ENCODE results near the gene RET.

Gene RET

DNA sequence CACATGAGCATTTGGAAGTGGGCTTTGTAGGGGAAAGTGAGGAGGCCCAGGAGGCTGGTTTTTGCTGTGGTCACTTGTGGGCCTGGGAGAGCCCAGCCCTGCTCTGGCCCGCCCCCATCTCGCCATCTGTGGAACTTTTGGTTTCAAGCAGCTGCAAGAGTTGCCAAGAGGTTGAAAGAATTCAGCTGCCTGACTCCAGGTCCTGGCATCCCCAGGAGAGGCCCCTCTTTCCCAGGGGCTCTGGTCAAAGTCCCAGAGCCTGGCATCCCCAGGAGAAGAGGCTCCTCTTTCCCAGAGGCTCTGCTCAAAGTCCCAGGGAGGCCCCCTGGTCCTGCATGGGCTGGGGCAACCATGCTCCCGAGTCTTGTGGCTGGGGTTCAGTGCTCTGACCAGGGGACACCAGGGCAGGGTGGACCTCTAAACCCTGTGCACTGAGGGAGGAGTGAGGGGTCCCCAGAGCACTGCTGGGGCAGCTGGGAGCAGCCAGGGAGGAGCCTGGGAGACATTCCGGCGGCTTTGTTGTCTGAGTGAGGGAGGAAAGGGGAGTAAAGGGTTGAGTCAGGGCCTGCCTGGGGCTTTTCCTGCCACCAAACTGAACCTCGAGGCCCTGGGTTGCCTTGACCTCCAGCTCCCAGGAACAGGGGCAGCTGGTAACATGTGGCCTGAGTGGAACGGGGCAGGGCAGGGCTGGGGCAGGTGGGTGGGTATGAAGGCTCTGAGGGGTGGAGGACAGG is 33.6 kb downstream of the RET start:
- no peak for DNase-seq

DNA sequence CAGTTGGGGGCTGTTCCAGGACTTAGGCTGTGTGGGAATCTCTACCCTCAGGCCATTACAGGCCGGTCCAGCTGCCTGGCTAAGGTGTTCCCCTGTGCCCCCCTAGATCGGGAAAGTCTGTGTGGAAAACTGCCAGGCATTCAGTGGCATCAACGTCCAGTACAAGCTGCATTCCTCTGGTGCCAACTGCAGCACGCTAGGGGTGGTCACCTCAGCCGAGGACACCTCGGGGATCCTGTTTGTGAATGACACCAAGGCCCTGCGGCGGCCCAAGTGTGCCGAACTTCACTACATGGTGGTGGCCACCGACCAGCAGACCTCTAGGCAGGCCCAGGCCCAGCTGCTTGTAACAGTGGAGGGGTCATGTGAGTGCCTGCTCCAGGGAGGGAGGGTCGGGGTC is 34.2 kb downstream of the RET start:
- no peak for DNase-seq

DNA sequence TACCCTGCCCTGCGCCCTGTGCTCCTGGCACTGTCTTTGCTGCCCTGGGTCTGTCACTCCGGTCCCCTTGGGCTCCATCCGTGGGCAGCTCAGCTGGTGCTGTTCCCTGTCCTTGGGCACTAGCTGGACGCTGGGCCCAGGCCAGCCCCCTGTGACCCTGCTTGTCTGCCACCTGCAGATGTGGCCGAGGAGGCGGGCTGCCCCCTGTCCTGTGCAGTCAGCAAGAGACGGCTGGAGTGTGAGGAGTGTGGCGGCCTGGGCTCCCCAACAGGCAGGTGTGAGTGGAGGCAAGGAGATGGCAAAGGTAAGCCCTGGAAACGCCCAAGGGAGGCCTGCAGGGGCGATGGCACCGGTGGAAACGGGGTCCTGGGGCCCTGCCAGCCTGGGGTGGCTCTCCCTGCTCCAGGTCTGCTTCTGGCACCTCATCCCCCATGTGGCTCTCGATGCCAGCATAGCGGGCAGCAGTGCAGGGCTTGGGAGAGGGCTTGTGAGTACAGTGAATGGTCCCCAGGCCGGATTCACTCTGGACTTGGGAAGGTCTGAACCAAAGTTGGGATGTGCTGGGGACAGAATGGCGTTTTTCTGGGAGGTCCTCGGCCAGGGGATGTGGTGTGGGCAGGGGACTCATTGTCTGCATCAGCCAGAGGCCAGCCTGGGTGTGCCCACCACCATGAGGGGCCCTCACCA is 35.2 kb downstream of the RET start:
- no peak for DNase-seq

DNA sequence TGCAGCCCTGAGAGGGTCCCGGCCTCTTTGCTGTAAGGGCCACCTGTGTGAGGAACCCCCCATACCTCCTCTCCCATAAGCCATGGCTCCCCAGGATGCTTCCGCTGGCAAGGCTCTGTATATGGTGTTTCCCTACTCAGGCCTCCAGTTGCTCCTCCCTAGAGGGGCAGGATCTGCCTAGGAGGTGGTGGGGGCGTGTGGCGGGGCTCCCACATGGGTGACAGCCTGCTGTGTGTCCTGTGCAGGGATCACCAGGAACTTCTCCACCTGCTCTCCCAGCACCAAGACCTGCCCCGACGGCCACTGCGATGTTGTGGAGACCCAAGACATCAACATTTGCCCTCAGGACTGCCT is 35.7 kb downstream of the RET start:
- DNase-seq: no peak

DNA sequence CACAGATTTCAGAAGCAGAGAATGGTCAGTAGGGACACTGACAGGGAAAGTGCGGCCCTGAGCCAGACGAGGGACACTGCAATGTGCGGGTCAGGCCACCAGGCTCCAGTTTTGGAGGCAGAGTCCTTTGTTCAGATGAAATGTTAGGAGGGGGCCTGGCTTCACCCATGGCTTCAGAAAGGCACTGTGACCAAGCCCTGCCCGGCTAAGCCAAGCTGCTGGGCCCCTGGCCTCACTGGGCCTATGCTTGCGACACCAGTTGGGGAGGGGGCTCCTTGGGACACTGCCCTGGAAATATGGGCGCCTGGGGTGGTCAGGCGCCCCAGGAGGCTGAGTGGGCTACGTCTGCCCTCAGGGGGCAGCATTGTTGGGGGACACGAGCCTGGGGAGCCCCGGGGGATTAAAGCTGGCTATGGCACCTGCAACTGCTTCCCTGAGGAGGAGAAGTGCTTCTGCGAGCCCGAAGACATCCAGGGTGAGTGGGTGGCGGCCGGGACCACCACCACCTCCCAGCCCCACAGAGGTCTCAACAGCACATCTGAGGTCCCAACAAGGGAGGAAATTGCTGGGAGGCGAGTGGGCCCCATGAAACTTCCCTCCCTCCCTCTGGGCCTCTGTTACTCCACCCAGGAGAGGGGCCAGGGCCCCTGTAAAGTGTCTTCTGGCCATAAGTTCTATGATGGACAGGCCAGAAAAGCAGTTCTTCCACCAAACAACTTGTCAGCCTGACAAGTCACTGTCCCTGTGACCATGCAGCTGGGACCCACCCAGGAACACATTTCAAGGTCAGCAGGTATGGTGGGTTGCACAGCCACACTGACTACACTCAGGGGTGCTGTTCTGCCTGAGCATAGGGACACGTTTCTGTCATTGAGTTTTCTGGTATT is 36.6 kb downstream of the RET start:
- DNase-seq: no peak

DNA sequence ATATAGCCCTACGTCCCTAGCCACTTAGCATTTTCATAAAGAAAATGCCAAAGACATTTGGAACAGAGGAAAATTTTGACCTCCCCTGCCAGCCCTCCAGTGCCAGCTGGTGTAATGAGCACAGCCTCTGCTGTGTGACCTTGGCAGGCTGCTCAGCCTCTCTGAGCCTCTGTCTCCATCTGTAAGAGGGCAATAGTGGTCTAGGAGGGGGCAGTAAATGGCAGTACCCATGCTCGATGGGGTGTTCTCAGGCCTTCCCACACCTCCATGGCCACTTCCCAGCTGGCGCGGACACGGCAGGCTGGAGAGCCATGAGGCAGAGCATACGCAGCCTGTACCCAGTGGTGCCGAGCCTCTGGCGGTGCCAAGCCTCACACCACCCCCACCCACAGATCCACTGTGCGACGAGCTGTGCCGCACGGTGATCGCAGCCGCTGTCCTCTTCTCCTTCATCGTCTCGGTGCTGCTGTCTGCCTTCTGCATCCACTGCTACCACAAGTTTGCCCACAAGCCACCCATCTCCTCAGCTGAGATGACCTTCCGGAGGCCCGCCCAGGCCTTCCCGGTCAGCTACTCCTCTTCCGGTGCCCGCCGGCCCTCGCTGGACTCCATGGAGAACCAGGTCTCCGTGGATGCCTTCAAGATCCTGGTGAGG is 37.3 kb downstream of the RET start:
- DNase-seq: no peak

DNA sequence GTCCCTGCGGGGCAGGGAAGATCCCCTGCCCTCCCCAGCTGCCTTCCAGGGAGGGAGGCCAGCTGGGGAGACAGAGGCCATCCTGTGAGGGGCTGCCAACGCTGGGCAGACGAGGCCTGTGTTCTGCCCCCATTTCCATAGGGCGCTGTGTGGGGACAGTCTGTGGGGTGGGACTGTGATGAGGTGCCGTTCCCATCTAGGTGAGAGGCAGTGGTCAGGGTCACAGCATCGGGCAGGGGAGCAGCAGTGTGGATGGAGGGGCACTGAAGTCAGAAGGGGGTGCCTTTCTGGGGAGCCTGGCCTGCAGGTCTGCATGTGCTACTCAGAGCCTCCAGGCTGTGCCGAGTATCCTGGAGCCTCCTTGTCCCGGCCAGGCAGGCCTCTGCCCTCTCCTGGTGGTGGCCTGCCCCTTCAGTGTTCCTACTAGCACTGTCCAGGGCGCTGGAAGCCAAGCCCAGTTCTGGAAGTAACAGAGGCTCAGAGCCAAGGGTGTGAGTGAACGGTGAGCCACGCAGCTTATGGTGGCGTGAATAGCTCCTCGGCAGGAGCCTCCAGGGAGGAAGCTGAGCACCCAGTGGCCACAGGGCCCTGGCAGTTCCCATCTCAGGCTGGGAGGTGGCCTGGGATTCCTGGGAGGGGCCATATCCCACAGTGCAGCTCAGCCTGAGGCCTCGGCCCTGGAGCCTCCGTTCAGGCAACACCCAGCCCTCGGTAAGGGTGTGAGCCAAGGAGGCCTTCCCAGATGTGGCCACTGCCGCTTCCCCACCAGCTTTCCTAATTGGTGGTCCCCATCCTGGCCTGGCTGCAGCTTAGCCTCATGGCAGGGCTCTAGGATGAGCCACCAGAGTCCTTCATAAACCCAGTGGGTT is 38.1 kb downstream of the RET start:
- no peak for DNase-seq

- no peak for DNase-seq
Measured at GRCh38 chr10:43115881-43116595, 39.2 kb downstream of the RET start.

GRCh38 chr10:43116596-43116995 is 39.7 kb downstream of the RET start:
- no peak for DNase-seq

DNA sequence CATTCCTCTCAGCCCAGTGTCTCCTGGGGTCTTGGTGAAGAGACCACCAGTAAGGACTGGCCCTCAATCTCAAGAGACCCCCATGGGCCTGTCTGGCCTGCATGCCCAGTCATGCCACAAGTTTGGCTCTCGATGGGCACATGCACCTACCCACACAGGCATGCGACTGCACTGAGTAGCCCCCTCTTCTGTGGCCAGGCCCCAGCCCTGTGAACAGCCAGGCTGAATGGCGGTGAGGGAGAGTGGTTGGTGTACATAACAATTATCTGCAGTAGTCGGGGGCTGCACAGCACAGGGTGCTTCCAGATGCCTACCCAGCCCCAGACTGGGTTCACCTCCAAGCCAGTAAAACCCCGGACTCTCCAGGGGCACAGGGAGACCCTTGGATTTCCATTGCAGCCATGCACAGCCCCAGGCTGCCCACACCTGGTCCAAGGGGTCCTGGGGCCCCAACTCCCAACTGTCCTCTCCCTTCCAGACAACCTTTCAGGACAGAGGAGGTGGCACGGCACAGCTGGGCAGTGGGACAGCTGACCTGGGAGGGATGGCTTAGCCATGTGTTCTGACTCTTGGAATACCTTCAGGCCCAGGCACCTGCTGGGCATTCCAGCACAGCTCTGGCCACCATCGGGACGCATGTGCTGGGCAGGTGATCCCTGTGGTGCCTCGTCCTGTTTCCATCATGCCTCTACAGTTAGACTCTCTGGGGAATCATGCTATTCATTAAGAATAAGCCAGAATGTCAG is 40.3 kb downstream of the RET start:
- DNase-seq: no peak

DNA sequence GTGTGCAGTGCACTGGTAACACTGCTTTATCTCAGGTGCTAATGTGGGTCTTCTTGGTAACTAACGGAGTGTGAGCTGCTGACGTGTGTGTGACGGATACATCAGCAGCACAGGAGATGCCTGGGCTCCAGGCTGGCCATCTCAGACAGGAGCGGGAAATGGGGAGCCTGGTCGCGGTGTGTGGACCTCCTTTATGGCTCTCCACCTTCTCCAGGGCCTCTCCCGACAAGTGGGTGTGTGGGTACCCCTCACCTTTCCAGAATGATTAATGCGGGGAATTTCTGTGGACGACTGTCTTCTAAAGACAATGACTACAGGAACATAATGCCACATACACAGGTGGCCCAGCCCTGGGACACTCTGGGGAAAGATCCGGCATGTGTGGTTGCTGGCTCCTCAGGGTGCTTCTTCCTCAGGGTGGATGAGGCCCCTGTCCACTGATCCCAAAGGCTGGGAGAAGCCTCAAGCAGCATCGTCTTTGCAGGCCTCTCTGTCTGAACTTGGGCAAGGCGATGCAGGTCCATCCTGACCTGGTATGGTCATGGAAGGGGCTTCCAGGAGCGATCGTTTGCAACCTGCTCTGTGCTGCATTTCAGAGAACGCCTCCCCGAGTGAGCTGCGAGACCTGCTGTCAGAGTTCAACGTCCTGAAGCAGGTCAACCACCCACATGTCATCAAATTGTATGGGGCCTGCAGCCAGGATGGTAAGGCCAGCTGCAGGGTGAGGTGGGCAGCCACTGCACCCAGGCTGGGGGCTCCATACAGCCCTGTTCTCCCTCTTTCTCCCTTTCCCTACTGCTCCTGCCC is 41.1 kb downstream of the RET start:
- DNase-seq: no peak

DNA sequence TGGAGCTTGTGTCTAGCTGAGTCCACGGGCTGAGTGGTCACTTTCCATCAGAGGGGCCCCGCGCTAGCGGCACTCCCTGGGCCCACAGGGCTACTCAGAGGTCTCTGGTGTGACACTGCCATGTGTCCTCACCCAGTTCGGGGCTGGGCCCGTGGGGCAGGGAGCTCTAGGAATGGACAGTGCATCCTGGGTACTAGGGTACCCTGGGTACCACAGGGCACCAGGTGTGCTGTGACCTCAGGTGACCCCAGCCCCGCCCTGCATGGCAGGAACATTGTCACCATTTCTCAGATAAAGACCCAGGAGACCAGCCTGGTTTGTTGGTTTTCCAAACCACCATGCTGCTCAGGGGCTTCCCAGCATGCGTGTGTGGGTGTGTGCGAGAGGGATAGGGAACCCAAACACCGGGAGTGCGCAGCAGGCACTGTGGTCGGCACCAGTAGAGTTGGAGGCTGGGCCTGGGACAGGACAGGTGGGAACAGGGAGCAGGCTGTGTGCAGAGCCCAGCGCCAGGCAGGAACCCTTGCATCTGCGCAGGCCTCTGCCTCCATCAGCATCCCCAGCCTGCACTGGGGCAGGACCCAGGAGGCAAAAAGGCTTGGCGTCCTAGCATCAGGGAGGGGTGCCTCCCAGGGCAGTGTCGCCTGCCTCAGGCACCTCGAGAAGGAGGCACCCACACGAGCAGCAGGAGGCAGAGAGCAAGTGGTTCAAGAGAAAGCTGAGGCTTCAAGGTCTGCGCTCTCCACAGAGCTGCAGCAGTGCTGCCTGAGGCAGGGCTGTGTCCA is 42.0 kb downstream of the RET start:
- DNase-seq: no peak

DNA sequence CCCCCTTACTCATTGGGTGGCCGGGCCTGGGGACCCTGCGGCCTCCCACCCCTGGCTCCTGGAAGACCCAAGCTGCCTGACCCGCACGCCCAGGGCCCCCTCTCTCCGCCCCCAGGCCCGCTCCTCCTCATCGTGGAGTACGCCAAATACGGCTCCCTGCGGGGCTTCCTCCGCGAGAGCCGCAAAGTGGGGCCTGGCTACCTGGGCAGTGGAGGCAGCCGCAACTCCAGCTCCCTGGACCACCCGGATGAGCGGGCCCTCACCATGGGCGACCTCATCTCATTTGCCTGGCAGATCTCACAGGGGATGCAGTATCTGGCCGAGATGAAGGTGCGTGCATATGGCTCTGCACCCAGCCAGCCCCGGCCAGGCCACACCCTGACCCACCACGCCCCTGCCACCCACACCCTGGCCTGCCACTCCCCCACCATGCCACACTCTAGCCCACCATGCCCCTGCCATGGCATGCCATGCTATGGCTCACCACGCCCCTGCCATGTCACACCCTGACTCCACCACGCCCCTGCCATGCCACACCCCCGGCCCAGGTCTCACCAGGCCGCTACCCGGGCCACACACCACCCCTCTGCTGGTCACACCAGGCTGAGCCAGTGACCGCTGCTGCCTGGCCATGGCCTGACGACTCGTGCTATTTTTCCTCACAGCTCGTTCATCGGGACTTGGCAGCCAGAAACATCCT is 42.7 kb downstream of the RET start:
- no peak for DNase-seq

GRCh38 chr10:43120116-43120928 is 43.5 kb downstream of the RET start:
- DNase-seq: no peak

GRCh38 chr10:43120929-43121314 is 44.1 kb downstream of the RET start:
- DNase-seq: peak in 3 of 6 experiments; percentile 22 to 38 (median 31)

DNA sequence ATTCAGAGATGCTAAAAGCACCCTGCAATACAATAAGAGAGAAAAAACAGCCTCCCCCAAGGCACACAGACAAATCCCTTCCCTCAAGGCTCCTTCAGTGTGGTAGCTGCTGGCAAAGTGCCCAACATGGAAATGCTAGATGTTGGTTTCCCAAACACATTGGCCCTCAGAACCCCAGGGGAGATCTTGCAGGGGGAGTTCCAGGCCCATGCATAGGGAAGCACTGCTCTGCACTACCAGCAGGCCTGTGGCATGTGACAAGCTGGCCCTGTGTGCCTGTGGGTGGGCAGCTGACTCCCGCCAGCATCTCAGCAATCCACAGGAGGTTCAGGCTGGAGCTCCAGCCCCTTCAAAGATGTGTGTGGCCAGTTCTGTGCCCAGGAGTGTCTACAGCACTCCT is 44.6 kb downstream of the RET start:
- DNase-seq: no peak

- no peak for DNase-seq
Measured at GRCh38 chr10:43122096-43122495, 45.2 kb downstream of the RET start.

DNA sequence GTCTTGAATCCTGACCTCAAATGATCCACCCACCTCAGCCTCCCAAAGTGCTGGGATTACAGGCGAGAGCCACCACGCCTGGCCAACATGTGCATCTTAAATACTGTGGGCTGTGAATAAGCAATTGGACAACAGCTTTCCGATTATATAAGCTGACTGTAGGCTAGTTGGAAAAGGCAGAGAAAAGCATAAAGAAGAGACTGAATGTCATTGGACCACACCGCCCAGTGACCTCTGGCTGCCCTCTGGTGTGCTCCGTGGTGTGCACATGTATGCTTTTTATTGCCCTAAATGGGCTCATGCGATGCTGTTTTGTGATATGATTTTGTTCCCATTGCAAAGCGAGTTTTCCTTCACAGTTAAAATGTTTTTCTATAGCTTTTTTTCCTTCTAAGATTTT is 46.0 kb downstream of the RET start:
- no peak for DNase-seq
